ENCODE data around the gene RGS19. TPM values are rescaled to one million over a fixed set of nuclear protein-coding genes. Genes with fewer than 3 reads are reported as not detected.

RGS19 gene
- total RNA-seq, 2 donors from 2014 or later = 38.6 to 49.4 TPM

GRCh38 chr20:64038565-64039292 is 40.6 kb downstream of the RGS19 start:
- H3K4me3 Mint-ChIP-seq = peak overlapping the region; percentile 78
- ATAC-seq (replicated peaks) = peak; percentile 64
- H3K4me1 Mint-ChIP-seq = peaks cover 25% of the 10 kb centered on the region
- peaks cover 14% of the 10 kb centered on the region for H3K36me3 Mint-ChIP-seq (ENCODE audit: low read depth)
- no peaks in the 10 kb centered on the region for H3K9me3 Mint-ChIP-seq
- H3K27me3 Mint-ChIP-seq = no peaks in the 10 kb centered on the region
- no peak overlapping the region for H3K27ac Mint-ChIP-seq

GRCh38 chr20:64038224-64038564 is 41.1 kb downstream of the RGS19 start:
- Mint-ChIP-seq H3K27ac (no peak overlapping the region), H3K27me3 (no peaks in the 10 kb centered on the region), H3K36me3 (ENCODE audit: low read depth) (peaks cover 19% of the 10 kb centered on the region), H3K4me1 (peaks cover 27% of the 10 kb centered on the region), H3K9me3 (no peaks in the 10 kb centered on the region), H3K4me3 (peak overlapping the region; percentile 78)
- peak; percentile 23 for ATAC-seq (replicated peaks)

- Mint-ChIP-seq H3K36me3 (ENCODE audit: low read depth) (peaks cover 24% of the 10 kb centered on the region), H3K4me1 (peaks cover 27% of the 10 kb centered on the region), H3K27ac (peak overlapping the region; percentile 52), H3K27me3 (no peaks in the 10 kb centered on the region), H3K9me3 (no peaks in the 10 kb centered on the region), H3K4me3 (peak overlapping the region; percentile 78)
- ATAC-seq (replicated peaks) = no peak
Observed at GRCh38 chr20:64037498-64038213, 41.7 kb downstream of the RGS19 start.

- no peak for ATAC-seq (replicated peaks)
- Mint-ChIP-seq H3K9me3 (no peaks in the 10 kb centered on the region), H3K4me3 (peak overlapping the region; percentile 78), H3K27me3 (no peaks in the 10 kb centered on the region), H3K4me1 (peaks cover 27% of the 10 kb centered on the region), H3K36me3 (ENCODE audit: low read depth) (peaks cover 30% of the 10 kb centered on the region), H3K27ac (peak overlapping the region; percentile 52)
Observed at GRCh38 chr20:64037199-64037497, 42.2 kb downstream of the RGS19 start.

- no peaks in the 10 kb centered on the region for H3K9me3 Mint-ChIP-seq
- no peaks in the 10 kb centered on the region for H3K27me3 Mint-ChIP-seq
- peak overlapping the region; percentile 52 for H3K27ac Mint-ChIP-seq
- peak overlapping the region; percentile 78 for H3K4me3 Mint-ChIP-seq
- H3K36me3 Mint-ChIP-seq (ENCODE audit: low read depth) = peaks cover 35% of the 10 kb centered on the region
- peaks cover 27% of the 10 kb centered on the region for H3K4me1 Mint-ChIP-seq
- ATAC-seq (replicated peaks) = no peak
Observed at GRCh38 chr20:64036346-64037198, 42.7 kb downstream of the RGS19 start.

GRCh38 chr20:64035933-64036345 is 43.4 kb downstream of the RGS19 start, which contains the start of gene C20orf204:
C20orf204 (plus strand) TSS chr20:64036182; CDS start chr20:64036324, 142 bp downstream.
- H3K36me3 Mint-ChIP-seq (ENCODE audit: low read depth) = peaks cover 42% of the 10 kb centered on the region
- no peak for ATAC-seq (replicated peaks)
- peak within 1 kb of the TSS; percentile 78 for H3K4me3 Mint-ChIP-seq
- H3K4me1 Mint-ChIP-seq = peaks cover 27% of the 10 kb centered on the region
- H3K27ac Mint-ChIP-seq = peak within 1 kb of the TSS; percentile 95
- H3K27me3 Mint-ChIP-seq = no peaks in the 10 kb centered on the region
- no peaks in the 10 kb centered on the region for H3K9me3 Mint-ChIP-seq

GRCh38 chr20:64035066-64035932 is 44.0 kb downstream of the RGS19 start:
- no peaks in the 10 kb centered on the region for H3K9me3 Mint-ChIP-seq
- H3K4me3 Mint-ChIP-seq = peak overlapping the region; percentile 78
- no peaks in the 10 kb centered on the region for H3K27me3 Mint-ChIP-seq
- ATAC-seq (replicated peaks) = peak; percentile 69
- H3K4me1 Mint-ChIP-seq = peaks cover 27% of the 10 kb centered on the region
- H3K36me3 Mint-ChIP-seq (ENCODE audit: low read depth) = peaks cover 48% of the 10 kb centered on the region
- peak overlapping the region; percentile 95 for H3K27ac Mint-ChIP-seq

GRCh38 chr20:64033981-64034493 is 45.3 kb downstream of the RGS19 start:
- ATAC-seq (replicated peaks) = no peak

GRCh38 chr20:64032706-64033624 is 46.4 kb downstream of the RGS19 start:
- no peaks in the 10 kb centered on the region for H3K9me3 Mint-ChIP-seq
- no peaks in the 10 kb centered on the region for H3K27me3 Mint-ChIP-seq
- H3K4me3 Mint-ChIP-seq = peak overlapping the region; percentile 12
- peaks cover 20% of the 10 kb centered on the region for H3K4me1 Mint-ChIP-seq
- peaks cover 71% of the 10 kb centered on the region for H3K36me3 Mint-ChIP-seq (ENCODE audit: low read depth)
- no peak overlapping the region for H3K27ac Mint-ChIP-seq
- ATAC-seq (replicated peaks) = no peak

More at GRCh38 chr20:64033981-64034493, 45.3 kb downstream of the RGS19 start:
- H3K36me3 Mint-ChIP-seq (ENCODE audit: low read depth) = peaks cover 61% of the 10 kb centered on the region
- peak overlapping the region; percentile 78 for H3K4me3 Mint-ChIP-seq
- no peaks in the 10 kb centered on the region for H3K27me3 Mint-ChIP-seq
- H3K27ac Mint-ChIP-seq = peak overlapping the region; percentile 95
- peaks cover 20% of the 10 kb centered on the region for H3K4me1 Mint-ChIP-seq
- H3K9me3 Mint-ChIP-seq = no peaks in the 10 kb centered on the region

- no peaks in the 10 kb centered on the region for H3K9me3 Mint-ChIP-seq
- no peaks in the 10 kb centered on the region for H3K27me3 Mint-ChIP-seq
- peaks cover 20% of the 10 kb centered on the region for H3K4me1 Mint-ChIP-seq
- no peak overlapping the region for H3K27ac Mint-ChIP-seq
- H3K36me3 Mint-ChIP-seq (ENCODE audit: low read depth) = peaks cover 82% of the 10 kb centered on the region
- no peak overlapping the region for H3K4me3 Mint-ChIP-seq
- no peak for ATAC-seq (replicated peaks)
Observed at GRCh38 chr20:64031822-64032314, 47.5 kb downstream of the RGS19 start.

GRCh38 chr20:64030371-64031134 is 48.8 kb downstream of the RGS19 start:
- peaks cover 95% of the 10 kb centered on the region for H3K36me3 Mint-ChIP-seq (ENCODE audit: low read depth)
- no peak for ATAC-seq (replicated peaks)

More at GRCh38 chr20:64030371-64031134, 48.8 kb downstream of the RGS19 start:
- H3K4me3 Mint-ChIP-seq = no peak overlapping the region
- no peaks in the 10 kb centered on the region for H3K9me3 Mint-ChIP-seq
- H3K27ac Mint-ChIP-seq = peak overlapping the region; percentile 74
- peaks cover 19% of the 10 kb centered on the region for H3K4me1 Mint-ChIP-seq
- no peaks in the 10 kb centered on the region for H3K27me3 Mint-ChIP-seq
